GM21786 (cell line): ENCODE measurements around the gene ADAMTS12.
"Not testable (repeated sequence)": the region's sequence is repeated elsewhere in the genome, so short reads cannot be mapped to it uniquely, and the experiment has no call there.

Source experiments
- ATAC-seq: cut with Tn5 transposase; IDR thresholded peaks from one replicate; pipeline ENCODE4 v1.9.1; 2021; ENCODE audit not compliant: unreplicated experiment

ADAMTS12 gene

GRCh38 chr5:33604503-33604902, 287.3 kb downstream of the ADAMTS12 start:
- no peak for ATAC-seq

- no peak for ATAC-seq
Measured at GRCh38 chr5:33601881-33602280, 289.9 kb downstream of the ADAMTS12 start.

GRCh38 chr5:33595303-33595702, 296.5 kb downstream of the ADAMTS12 start:
- no peak for ATAC-seq

- ATAC-seq, result no peak
Measured at GRCh38 chr5:33594006-33594405, 297.8 kb downstream of the ADAMTS12 start.

GRCh38 chr5:33592245-33592644, 299.5 kb downstream of the ADAMTS12 start:
- ATAC-seq, result no peak

GRCh38 chr5:33588654-33589372, 303.0 kb downstream of the ADAMTS12 start:
- ATAC-seq, result no peak

GRCh38 chr5:33583332-33583731, 308.5 kb downstream of the ADAMTS12 start:
- ATAC-seq, result no peak

- ATAC-seq, result no peak
Measured at GRCh38 chr5:33582417-33582816, 309.4 kb downstream of the ADAMTS12 start.

- no peak for ATAC-seq
Measured at GRCh38 chr5:33579789-33580188, 312.0 kb downstream of the ADAMTS12 start.

GRCh38 chr5:33579152-33579551, 312.6 kb downstream of the ADAMTS12 start:
- no peak for ATAC-seq

GRCh38 chr5:33576726-33577590, 314.8 kb downstream of the ADAMTS12 start:
- no peak for ATAC-seq

- ATAC-seq, result no peak
Measured at GRCh38 chr5:33565324-33565723, 326.5 kb downstream of the ADAMTS12 start.

- no peak for ATAC-seq
Measured at GRCh38 chr5:33563983-33564908, 327.5 kb downstream of the ADAMTS12 start.

- ATAC-seq, result no peak
Measured at GRCh38 chr5:33563530-33563929, 328.3 kb downstream of the ADAMTS12 start.

- no peak for ATAC-seq
Measured at GRCh38 chr5:33558489-33558888, 333.3 kb downstream of the ADAMTS12 start.

GRCh38 chr5:33557605-33558004, 334.2 kb downstream of the ADAMTS12 start:
- no peak for ATAC-seq

GRCh38 chr5:33556330-33557328, 335.2 kb downstream of the ADAMTS12 start:
- no peak for ATAC-seq

GRCh38 chr5:33549982-33550567, 341.7 kb downstream of the ADAMTS12 start:
- no peak for ATAC-seq

GRCh38 chr5:33539790-33540189, 352.0 kb downstream of the ADAMTS12 start:
- not testable (repeated sequence) for ATAC-seq

- ATAC-seq, result no peak
Measured at GRCh38 chr5:33539212-33539611, 352.6 kb downstream of the ADAMTS12 start.
